Ascending aorta (tissue), 2 donors: ENCODE results near the gene SSC5D. TPM values are rescaled to one million over a fixed set of nuclear protein-coding genes. Genes with fewer than 3 reads are reported as not detected.
"Not testable (repeated sequence)": the region's sequence is repeated elsewhere in the genome, so short reads cannot be mapped to it uniquely, and the experiment has no call there.

Source experiments
- DNase-seq, 2 donors: peaks; one replicate each; pipeline ENCODE4 v3.0.0-alpha.2; 2019; ENCODE audit warnings: low spot score in 2 of 2
- H3K27ac ChIP-seq, 2 donors: fragments of 200-600 bp; sonication (generic); one replicate each; pipeline ENCODE4 v1.5.1; 2016 to 2017; ENCODE audit warnings: mild to moderate bottlenecking in 1 of 2
- H3K27me3 ChIP-seq: fragments of 200-600 bp; sonication (generic); one replicate; pipeline ENCODE4 v1.5.1; 2017
- H3K36me3 ChIP-seq, 2 donors: fragments of 200-600 bp; sonication (generic); one replicate each; pipeline ENCODE4 v1.5.1; 2016
- H3K4me1 ChIP-seq, 2 donors: fragments of 200-600 bp; sonication (generic); one replicate each; pipeline ENCODE4 v1.5.1; 2016 to 2017; ENCODE audit warnings: mild to moderate bottlenecking in 1 of 2
- H3K4me3 ChIP-seq, 2 donors: fragments of 200-600 bp; sonication (generic); one replicate each; pipeline ENCODE4 v1.5.1; 2016 to 2017; ENCODE audit warnings: mild to moderate bottlenecking in 1 of 2
- H3K9me3 ChIP-seq, 2 donors: fragments of 200-600 bp; sonication (generic); one replicate each; pipeline ENCODE4 v1.5.1; 2016
- intact Hi-C: fragments of 100-400 bp; cut with DNase I; formaldehyde crosslinking; loops from one replicate; pipeline ENCODE4 v1.15.1; 2023
- total RNA-seq: library from RNA; depleted of rRNA; stranded (reverse); fragments of >200 nt; gene quantifications from one replicate; pipeline ENCODE4 v1.1.0, GENCODE V29; 2016
- TF ChIP-seq, protein P1 (sequence below), 3 experiments: fragments of 200-600 bp in 2 of 3; fragments of 450-650 bp in 1 of 3; sonication (generic) in 2 of 3; IDR thresholded peaks; one replicate each; pipeline ENCODE4 v1.5.1; 2016 to 2019; ENCODE audit warnings: antibody characterized with exemption in 3 of 3, mild to moderate bottlenecking in 1 of 3, moderate library complexity in 1 of 3

SSC5D gene
- total RNA-seq, 1 donor from 2014 or later, result 22.4 TPM

- intact Hi-C loops, result no loop called here
- DNase-seq, result no peak
- H3K4me1 ChIP-seq, result peaks cover 0 to 11% of the 10 kb centered on the region in 2 donors
- H3K36me3 ChIP-seq, result no peaks in the 10 kb centered on the region
- peaks cover 13% of the 10 kb centered on the region for H3K27me3 ChIP-seq
- no peak overlapping the region for H3K4me3 ChIP-seq
- TF ChIP-seq, protein P1, sequence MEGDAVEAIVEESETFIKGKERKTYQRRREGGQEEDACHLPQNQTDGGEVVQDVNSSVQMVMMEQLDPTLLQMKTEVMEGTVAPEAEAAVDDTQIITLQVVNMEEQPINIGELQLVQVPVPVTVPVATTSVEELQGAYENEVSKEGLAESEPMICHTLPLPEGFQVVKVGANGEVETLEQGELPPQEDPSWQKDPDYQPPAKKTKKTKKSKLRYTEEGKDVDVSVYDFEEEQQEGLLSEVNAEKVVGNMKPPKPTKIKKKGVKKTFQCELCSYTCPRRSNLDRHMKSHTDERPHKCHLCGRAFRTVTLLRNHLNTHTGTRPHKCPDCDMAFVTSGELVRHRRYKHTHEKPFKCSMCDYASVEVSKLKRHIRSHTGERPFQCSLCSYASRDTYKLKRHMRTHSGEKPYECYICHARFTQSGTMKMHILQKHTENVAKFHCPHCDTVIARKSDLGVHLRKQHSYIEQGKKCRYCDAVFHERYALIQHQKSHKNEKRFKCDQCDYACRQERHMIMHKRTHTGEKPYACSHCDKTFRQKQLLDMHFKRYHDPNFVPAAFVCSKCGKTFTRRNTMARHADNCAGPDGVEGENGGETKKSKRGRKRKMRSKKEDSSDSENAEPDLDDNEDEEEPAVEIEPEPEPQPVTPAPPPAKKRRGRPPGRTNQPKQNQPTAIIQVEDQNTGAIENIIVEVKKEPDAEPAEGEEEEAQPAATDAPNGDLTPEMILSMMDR (IDR thresholded peaks at IDR 0.05), result no peak
- no peak overlapping the region for H3K27ac ChIP-seq
- no peaks in the 10 kb centered on the region for H3K9me3 ChIP-seq
Observed at GRCh38 chr19:55447421-55448174, 40.6 kb upstream of the SSC5D start.

GRCh38 chr19:55448175-55448490, 40.1 kb upstream of the SSC5D start:
- H3K4me3 ChIP-seq, H3K9me3 ChIP-seq, DNase-seq, H3K36me3 ChIP-seq, H3K27ac ChIP-seq, intact Hi-C loops: not testable (repeated sequence)
- H3K27me3 ChIP-seq, result peaks cover 18% of the 10 kb centered on the region
- peaks cover 0 to 11% of the 10 kb centered on the region in 2 donors for H3K4me1 ChIP-seq

DNA sequence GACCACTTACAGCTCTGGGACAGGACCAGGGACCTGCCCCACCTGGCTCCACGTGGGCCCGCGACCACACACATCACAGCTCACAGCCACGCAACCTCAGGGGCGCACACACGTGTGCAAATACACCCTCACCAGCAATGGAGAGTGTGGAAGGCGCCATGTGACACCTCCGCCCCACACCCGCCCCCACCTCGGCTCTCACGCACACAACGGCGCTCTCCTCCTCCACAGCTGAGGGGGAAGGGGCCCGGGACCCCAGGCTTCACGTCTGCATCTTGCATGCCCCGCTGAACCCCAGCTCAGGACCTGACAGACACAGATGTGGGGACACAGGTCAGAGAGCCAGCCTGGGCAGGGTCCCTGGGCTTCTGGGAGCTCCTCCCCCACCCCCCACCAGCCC, 38.8 kb upstream of the SSC5D start:
- Histone ChIP-seq H3K27me3 (peaks cover 19% of the 10 kb centered on the region), H3K27ac (no peak overlapping the region)
- intact Hi-C loops, result no loop called here

GRCh38 chr19:55451163-55451964, 36.9 kb upstream of the SSC5D start:
- TF ChIP-seq, protein P1 (IDR thresholded peaks at IDR 0.05), result no peak
- DNase-seq, result no peak
- H3K36me3 ChIP-seq, result peaks cover 0 to 7% of the 10 kb centered on the region in 2 donors
- peak overlapping the region; percentile 9 to 16 for H3K4me3 ChIP-seq
- H3K4me1 ChIP-seq, result peaks cover 0 to 11% of the 10 kb centered on the region in 2 donors
- intact Hi-C loops, result no loop called here
- H3K27me3 ChIP-seq, result peaks cover 19% of the 10 kb centered on the region
- no peak overlapping the region for H3K27ac ChIP-seq
- H3K9me3 ChIP-seq, result no peaks in the 10 kb centered on the region

More for the DNA sequence above, 38.8 kb upstream of the SSC5D start:
- H3K4me3 ChIP-seq, result no peak overlapping the region
- DNase-seq, result no peak
- no peaks in the 10 kb centered on the region for H3K36me3 ChIP-seq
- no peaks in the 10 kb centered on the region for H3K9me3 ChIP-seq
- peaks cover 0 to 11% of the 10 kb centered on the region in 2 donors for H3K4me1 ChIP-seq
- TF ChIP-seq, protein P1 (IDR thresholded peaks at IDR 0.05), result no peak

DNA sequence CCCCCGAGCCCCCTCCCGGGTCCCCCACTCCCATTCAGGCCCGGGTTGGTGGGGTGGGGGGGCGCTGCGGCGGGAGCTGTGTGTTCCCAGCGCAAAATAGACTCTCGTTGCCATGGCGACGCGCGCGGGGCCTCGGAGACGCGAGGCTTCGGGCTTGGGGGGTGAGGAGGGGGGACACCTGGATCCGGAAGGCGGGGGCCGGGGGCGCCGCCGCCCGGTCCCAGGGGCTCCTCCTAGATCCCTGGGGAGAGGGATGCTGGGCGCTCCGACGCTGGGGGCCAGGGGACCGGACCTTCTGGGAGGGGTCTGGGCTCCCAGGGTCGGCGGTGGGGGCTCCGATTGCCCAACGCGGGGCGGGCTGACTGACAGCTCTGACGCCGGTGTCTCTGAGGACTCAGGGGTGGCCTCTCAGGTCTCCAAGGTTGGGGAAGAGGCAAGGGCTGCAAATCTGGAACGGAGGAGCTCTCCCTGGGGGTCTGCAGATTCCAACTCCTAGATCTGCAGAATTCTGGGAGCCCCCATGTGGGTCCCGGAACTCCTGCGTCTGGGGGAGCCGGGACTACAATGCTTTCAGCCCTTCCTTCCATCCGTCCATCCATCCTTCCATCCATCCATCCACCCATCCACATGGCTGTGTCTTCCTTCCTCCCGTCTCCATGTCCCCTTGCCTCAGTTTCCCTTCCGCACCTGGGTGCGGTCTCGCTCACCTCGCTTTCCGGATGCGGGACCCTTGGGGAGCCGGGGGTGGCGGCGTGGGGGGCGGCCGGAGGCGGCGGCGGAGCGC, 36.1 kb upstream of the SSC5D start:
- H3K4me1 ChIP-seq, result peaks cover 0 to 11% of the 10 kb centered on the region in 2 donors
- intact Hi-C loops, result no loop called here
- no peak for DNase-seq
- H3K36me3 ChIP-seq, result peaks cover 0 to 7% of the 10 kb centered on the region in 2 donors
- peak overlapping the region; percentile 16 for H3K4me3 ChIP-seq
- H3K27ac ChIP-seq, result no peak overlapping the region
- peaks cover 19% of the 10 kb centered on the region for H3K27me3 ChIP-seq
- H3K9me3 ChIP-seq, result no peaks in the 10 kb centered on the region
- TF ChIP-seq, protein P1 (IDR thresholded peaks at IDR 0.05), result no peak
